ENCODE data around the gene ZC3HAV1.

DNA sequence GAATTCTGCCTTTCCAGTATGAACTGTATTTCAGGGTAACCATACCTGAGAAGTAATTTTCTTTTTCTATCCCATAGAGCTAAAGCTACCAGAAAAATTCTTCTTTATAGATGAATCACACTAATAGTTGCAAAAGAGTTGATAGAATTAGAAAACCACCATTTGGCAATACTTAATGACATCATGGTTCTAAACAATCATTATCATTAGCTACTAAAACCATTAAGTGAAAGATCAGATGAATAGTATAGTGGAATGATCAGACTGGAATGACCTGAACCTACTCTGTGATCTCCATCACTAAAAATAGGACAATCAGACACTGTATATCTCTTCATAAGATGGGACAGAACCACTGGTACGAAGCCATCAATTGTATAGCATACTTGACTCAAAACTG is 53.8 kb downstream of the ZC3HAV1 start:
- TF ChIP-seq POLR2A (IDR thresholded peaks at IDR 0.05; ENCODE audit: extremely low read depth, insufficient read length): no peak
- TF ChIP-seq, protein P1, sequence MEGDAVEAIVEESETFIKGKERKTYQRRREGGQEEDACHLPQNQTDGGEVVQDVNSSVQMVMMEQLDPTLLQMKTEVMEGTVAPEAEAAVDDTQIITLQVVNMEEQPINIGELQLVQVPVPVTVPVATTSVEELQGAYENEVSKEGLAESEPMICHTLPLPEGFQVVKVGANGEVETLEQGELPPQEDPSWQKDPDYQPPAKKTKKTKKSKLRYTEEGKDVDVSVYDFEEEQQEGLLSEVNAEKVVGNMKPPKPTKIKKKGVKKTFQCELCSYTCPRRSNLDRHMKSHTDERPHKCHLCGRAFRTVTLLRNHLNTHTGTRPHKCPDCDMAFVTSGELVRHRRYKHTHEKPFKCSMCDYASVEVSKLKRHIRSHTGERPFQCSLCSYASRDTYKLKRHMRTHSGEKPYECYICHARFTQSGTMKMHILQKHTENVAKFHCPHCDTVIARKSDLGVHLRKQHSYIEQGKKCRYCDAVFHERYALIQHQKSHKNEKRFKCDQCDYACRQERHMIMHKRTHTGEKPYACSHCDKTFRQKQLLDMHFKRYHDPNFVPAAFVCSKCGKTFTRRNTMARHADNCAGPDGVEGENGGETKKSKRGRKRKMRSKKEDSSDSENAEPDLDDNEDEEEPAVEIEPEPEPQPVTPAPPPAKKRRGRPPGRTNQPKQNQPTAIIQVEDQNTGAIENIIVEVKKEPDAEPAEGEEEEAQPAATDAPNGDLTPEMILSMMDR (IDR thresholded peaks at IDR 0.05; ENCODE audit: low read depth, low read length): no peak

Measured in NB4 (cell line).